HEK293 (cell line): Measurements from ENCODE around the gene TRIM44.

Experiments
- CTCF ChIA-PET: fragments of 350-600 bp; formaldehyde crosslinking; extraction: SDS; loops from one replicate; lab custom pipeline; 2021; ENCODE audit warnings: antibody characterized with exemption; lab: Yijun Ruan, JAX
- POLR2A ChIA-PET: fragments of 300-600 bp; formaldehyde crosslinking; extraction: SDS; loops from one replicate; lab custom pipeline; 2020; ENCODE audit warnings: antibody characterized with exemption, inconsistent platforms; lab: Yijun Ruan, JAX
- H3K27ac ChIP-seq: fragments of 200-500 bp; sonication (Bioruptor generic); 2 replicates; pipeline ENCODE4 v1.5.1; 2014; ENCODE audit warnings: low read depth, low read length, control low read depth, inconsistent platforms; ENCODE audit errors: extremely low read depth
- H3K36me3 ChIP-seq, 2 experiments: fragments of 200-500 bp in 1 of 2; sonication (Bioruptor generic) in 1 of 2; 1 replicate in 1 of 2; 2 replicates in 1 of 2; pipeline ENCODE4 v1.5.1; 2014 to 2017; ENCODE audit warnings: inconsistent platforms in 2 of 2, low read length in 2 of 2; ENCODE audit not compliant: control insufficient read depth in 2 of 2, insufficient read depth in 1 of 2
- H3K4me1 ChIP-seq: fragments of 200-500 bp; sonication (Bioruptor generic); 2 replicates; pipeline ENCODE4 v1.5.1; 2014; ENCODE audit warnings: mild to moderate bottlenecking, low read length, inconsistent platforms; ENCODE audit not compliant: control insufficient read depth, insufficient read depth
- H3K4me3 ChIP-seq: 2 replicates; pipeline ENCODE4 v1.5.1; 2011; ENCODE audit warnings: low read depth, mild to moderate bottlenecking, control low read depth, low read length, moderate library complexity
- H3K9me3 ChIP-seq: fragments of 200-500 bp; sonication (Bioruptor generic); 2 replicates; pipeline ENCODE4 v1.5.1; 2014; ENCODE audit warnings: low read depth, low read length, inconsistent platforms; ENCODE audit not compliant: control insufficient read depth, insufficient read depth
- FEZF1 ChIP-seq: fragments of 450-650 bp; formaldehyde crosslinking; IDR thresholded peaks from 2 replicates; pipeline ENCODE4 v1.5.1; 2016; ENCODE audit warnings: missing biosample characterization, missing genetic modification characterization
- GLIS2 ChIP-seq: fragments of 450-650 bp; formaldehyde crosslinking; IDR thresholded peaks from 2 replicates; pipeline ENCODE4 v1.5.1; 2016; ENCODE audit warnings: missing biosample characterization, missing genetic modification characterization
- HOXD13 ChIP-seq: sonication (generic); formaldehyde crosslinking; IDR thresholded peaks from 2 replicates; pipeline ENCODE4 v1.8.0; 2022; ENCODE audit warnings: missing genetic modification reagents, borderline replicate concordance
- KLF17 ChIP-seq: fragments of 450-650 bp; formaldehyde crosslinking; IDR thresholded peaks from 2 replicates; pipeline ENCODE4 v1.5.1; 2016; ENCODE audit warnings: missing biosample characterization, missing genetic modification characterization
- MYNN ChIP-seq: fragments of 450-650 bp; formaldehyde crosslinking; IDR thresholded peaks from 2 replicates; pipeline ENCODE4 v1.5.1; 2016; ENCODE audit warnings: missing biosample characterization, missing genetic modification characterization, borderline replicate concordance
- PRDM1 ChIP-seq: fragments of 450-650 bp; formaldehyde crosslinking; IDR thresholded peaks from 2 replicates; pipeline ENCODE4; 2016; ENCODE audit warnings: missing biosample characterization, missing genetic modification characterization
- PRDM4 ChIP-seq: fragments of 450-650 bp; formaldehyde crosslinking; IDR thresholded peaks from 2 replicates; pipeline ENCODE4 v1.5.1; 2017; ENCODE audit warnings: missing biosample characterization, missing genetic modification characterization
- PRDM6 ChIP-seq: fragments of 450-650 bp; formaldehyde crosslinking; IDR thresholded peaks from 2 replicates; pipeline ENCODE4 v1.5.1; 2017; ENCODE audit warnings: missing biosample characterization, missing genetic modification characterization
- SALL2 ChIP-seq: fragments of 450-650 bp; formaldehyde crosslinking; IDR thresholded peaks from 2 replicates; pipeline ENCODE4 v1.5.0; 2017; ENCODE audit warnings: missing biosample characterization, mild to moderate bottlenecking, missing genetic modification characterization, borderline replicate concordance
- SETDB1 ChIP-seq: IDR thresholded peaks from one replicate; pipeline ENCODE4 v1.6.1; 2017; ENCODE audit warnings: mild to moderate bottlenecking, low read length, moderate library complexity, mixed read lengths; ENCODE audit not compliant: insufficient read length
- TCF7L2 ChIP-seq: IDR thresholded peaks from 2 replicates; pipeline ENCODE4 v1.6.1; 2011; ENCODE audit warnings: low read depth, mild to moderate bottlenecking, inconsistent platforms, low read length, moderate library complexity, borderline replicate concordance
- ZBTB17 ChIP-seq: fragments of 450-650 bp; formaldehyde crosslinking; IDR thresholded peaks from 2 replicates; pipeline ENCODE4 v1.5.1; 2016; ENCODE audit warnings: missing biosample characterization, missing genetic modification characterization
- ZBTB7A ChIP-seq: fragments of 450-650 bp; formaldehyde crosslinking; IDR thresholded peaks from 2 replicates; pipeline ENCODE4 v1.5.1; 2016; ENCODE audit warnings: low read depth, missing biosample characterization, missing genetic modification characterization
- ZFP3 ChIP-seq: fragments of 450-650 bp; formaldehyde crosslinking; IDR thresholded peaks from 2 replicates; pipeline ENCODE4 v1.5.1; 2016; ENCODE audit warnings: low read depth, missing biosample characterization, missing genetic modification characterization
- ZFP69B ChIP-seq: fragments of 450-650 bp; formaldehyde crosslinking; IDR thresholded peaks from 2 replicates; pipeline ENCODE4 v1.5.1; 2016; ENCODE audit warnings: missing biosample characterization, missing genetic modification characterization
- ZNF10 ChIP-seq: fragments of 450-650 bp; formaldehyde crosslinking; IDR thresholded peaks from 2 replicates; pipeline ENCODE4 v1.5.1; 2017; ENCODE audit warnings: missing biosample characterization, missing genetic modification characterization
- ZNF155 ChIP-seq: fragments of 450-650 bp; formaldehyde crosslinking; IDR thresholded peaks from 2 replicates; pipeline ENCODE4 v1.5.1; 2016; ENCODE audit warnings: missing biosample characterization, missing genetic modification characterization
- ZNF157 ChIP-seq: fragments of 450-650 bp; formaldehyde crosslinking; IDR thresholded peaks from 2 replicates; pipeline ENCODE4 v1.5.1; 2016; ENCODE audit warnings: missing biosample characterization, missing genetic modification characterization
- ZNF48 ChIP-seq: fragments of 450-650 bp; formaldehyde crosslinking; IDR thresholded peaks from 2 replicates; pipeline ENCODE4 v1.5.1; 2016; ENCODE audit warnings: missing biosample characterization, missing genetic modification characterization
- ZNF513 ChIP-seq: fragments of 450-650 bp; IDR thresholded peaks from 2 replicates; pipeline ENCODE4 v1.5.1; 2018; ENCODE audit warnings: missing biosample characterization, missing genetic modification characterization
- ZNF544 ChIP-seq: fragments of 450-650 bp; formaldehyde crosslinking; IDR thresholded peaks from 2 replicates; pipeline ENCODE4 v1.5.0; 2017; ENCODE audit warnings: missing biosample characterization, missing genetic modification characterization
- ZNF555 ChIP-seq: fragments of 450-650 bp; formaldehyde crosslinking; conservative IDR thresholded peaks from 2 replicates; pipeline ENCODE4 v1.5.1; 2017; ENCODE audit warnings: missing biosample characterization, mild to moderate bottlenecking, missing genetic modification characterization, inconsistent platforms
- ZNF785 ChIP-seq: fragments of 450-650 bp; formaldehyde crosslinking; IDR thresholded peaks from 2 replicates; pipeline ENCODE4 v1.5.1; 2016; ENCODE audit warnings: missing biosample characterization, missing genetic modification characterization
- ZSCAN23 ChIP-seq: fragments of 450-650 bp; formaldehyde crosslinking; IDR thresholded peaks from 2 replicates; pipeline ENCODE4 v1.5.1; 2016; ENCODE audit warnings: missing biosample characterization, missing genetic modification characterization
- ZSCAN30 ChIP-seq: fragments of 450-650 bp; IDR thresholded peaks from 2 replicates; pipeline ENCODE4 v1.5.1; 2018; ENCODE audit warnings: missing biosample characterization, mild to moderate bottlenecking, missing genetic modification characterization, moderate library complexity

The TRIM44 gene

GRCh38 chr11:35658020-35658948 lies 4.3 kb upstream of the TRIM44 start (continued):
- no peak for TF ChIP-seq SETDB1
- no peak for TF ChIP-seq ZNF555 (tag by site-specific recombination)
- no peak for TF ChIP-seq ZFP3
- no peak for TF ChIP-seq MYNN (tag by site-specific recombination)
- TF ChIP-seq ZNF513 (tag by site-specific recombination) = no peak
- no peak for TF ChIP-seq ZBTB7A
- TF ChIP-seq ZNF544 = no peak
- TF ChIP-seq TCF7L2 = no peak
- TF ChIP-seq KLF17 (tag by site-specific recombination) = no peak

GRCh38 chr11:35661534-35661933 lies 1.0 kb upstream of the TRIM44 start:
- TF ChIP-seq ZNF10 (tag by site-specific recombination) (no peak), ZNF155 (no peak), ZNF785 (no peak), PRDM4 (tag by site-specific recombination) (no peak), ZNF48 (tag by site-specific recombination) (no peak), ZSCAN30 (no peak), GLIS2 (no peak), ZNF157 (tag by site-specific recombination) (no peak)
- CTCF ChIA-PET = interaction anchor here (0.7 kb wide), 1 partner anchor 71 kb away, joined by 3 read pairs; no protein-coding TSS in a partner anchor

GRCh38 chr11:35662061-35662648 lies 420 bp upstream of the TRIM44 start:
- Histone ChIP-seq H3K27ac (peak overlapping the region; percentile 83), H3K9me3 (no peaks in the 10 kb centered on the region), H3K36me3 (peaks cover 0 to 3% of the 10 kb centered on the region in 2 experiments; a peak in 1 of 3 replicates), H3K4me3 (peak overlapping the region; percentile 70), H3K4me1 (no peaks in the 10 kb centered on the region; the same call in 1 of the 2 replicates)
- ChIA-PET POLR2A (interaction anchor here (0.7 kb wide), 1 partner anchor 172 kb away, joined by 4 read pairs; no protein-coding TSS in a partner anchor), CTCF (interaction anchor here (1.0 kb wide), 1 partner anchor 160 kb away, joined by 3 read pairs; no protein-coding TSS in a partner anchor)
- TF ChIP-seq ZSCAN23 (tag by site-specific recombination) (no peak), ZNF48 (tag by site-specific recombination) (no peak), PRDM1 (tag by site-specific recombination) (no peak; the same call in 1 of the 2 replicates), HOXD13 (CRISPR knock-in tag) (no peak), ZBTB17 (tag by site-specific recombination) (peak; percentile 15; the same call in 1 of the 2 replicates), ZFP69B (tag by site-specific recombination) (peak; percentile 95; the same call in 1 of the 2 replicates), FEZF1 (tag by site-specific recombination) (no peak), SALL2 (no peak), PRDM6 (tag by site-specific recombination) (no peak)

More at GRCh38 chr11:35661534-35661933, 1.0 kb upstream of the TRIM44 start:
- no peaks in the 10 kb centered on the region; the same call in 1 of the 2 replicates for H3K4me1 ChIP-seq
- peaks cover 0 to 3% of the 10 kb centered on the region in 2 experiments; a peak in 1 of 3 replicates for H3K36me3 ChIP-seq
- H3K4me3 ChIP-seq = no peak overlapping the region
- H3K9me3 ChIP-seq = no peaks in the 10 kb centered on the region
- no peak overlapping the region for H3K27ac ChIP-seq
- POLR2A ChIA-PET = no interaction called here
